Stimulated activated CD8-positive, alpha-beta memory T cell treated with anti-CD3 and anti-CD28 coated beads, Interleukin-12 subunit alpha, Interleukin-12 subunit beta, amount 100 ng/mL, for 24 hours (primary cell): Measurements from ENCODE around the gene LINC01488.

ENCODE experiments used
- DNase-seq: peaks from one replicate; pipeline ENCODE4 v3.0.0-alpha.2; 2020; ENCODE audit errors: extremely low read depth

LINC01488 gene

DNA sequence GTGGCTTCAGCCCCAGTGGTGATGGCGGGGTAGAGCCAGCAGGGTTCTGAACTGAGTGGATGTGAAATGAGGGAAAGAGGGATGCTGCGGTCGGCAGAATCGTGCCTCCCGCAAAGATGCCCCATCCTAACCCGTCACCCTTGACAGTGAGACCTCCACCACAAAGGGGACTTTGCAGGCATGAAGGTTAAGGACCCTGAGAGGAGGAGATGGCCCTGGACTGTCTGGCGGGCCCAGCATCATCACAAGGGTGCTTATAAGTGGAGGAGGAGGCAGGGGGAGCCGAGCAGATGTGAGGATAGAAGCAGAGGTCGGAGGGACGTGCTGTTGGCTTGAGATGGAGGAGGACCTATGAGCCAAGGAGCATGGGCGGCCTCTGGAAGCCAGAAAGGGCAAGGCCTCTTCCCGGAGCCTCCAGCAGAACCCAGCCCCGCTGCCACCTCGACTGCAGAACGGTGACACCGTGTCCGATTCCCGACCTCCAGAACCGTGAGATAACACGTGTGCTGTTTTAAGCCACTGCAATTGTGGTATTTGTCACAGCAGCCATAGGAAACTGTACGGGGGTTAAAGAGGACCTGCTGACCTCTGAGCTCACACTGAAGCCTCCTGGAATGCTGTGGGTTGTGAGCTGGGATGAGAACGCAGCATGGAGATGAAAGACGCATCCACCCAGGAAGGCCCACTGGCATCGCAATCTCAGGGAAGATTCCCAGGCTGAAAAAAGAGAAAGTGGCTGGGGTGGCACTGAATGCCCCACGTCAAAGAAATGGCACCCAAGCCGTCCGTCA lies 10.9 kb downstream of the LINC01488 start:
- DNase-seq: no peak

DNA sequence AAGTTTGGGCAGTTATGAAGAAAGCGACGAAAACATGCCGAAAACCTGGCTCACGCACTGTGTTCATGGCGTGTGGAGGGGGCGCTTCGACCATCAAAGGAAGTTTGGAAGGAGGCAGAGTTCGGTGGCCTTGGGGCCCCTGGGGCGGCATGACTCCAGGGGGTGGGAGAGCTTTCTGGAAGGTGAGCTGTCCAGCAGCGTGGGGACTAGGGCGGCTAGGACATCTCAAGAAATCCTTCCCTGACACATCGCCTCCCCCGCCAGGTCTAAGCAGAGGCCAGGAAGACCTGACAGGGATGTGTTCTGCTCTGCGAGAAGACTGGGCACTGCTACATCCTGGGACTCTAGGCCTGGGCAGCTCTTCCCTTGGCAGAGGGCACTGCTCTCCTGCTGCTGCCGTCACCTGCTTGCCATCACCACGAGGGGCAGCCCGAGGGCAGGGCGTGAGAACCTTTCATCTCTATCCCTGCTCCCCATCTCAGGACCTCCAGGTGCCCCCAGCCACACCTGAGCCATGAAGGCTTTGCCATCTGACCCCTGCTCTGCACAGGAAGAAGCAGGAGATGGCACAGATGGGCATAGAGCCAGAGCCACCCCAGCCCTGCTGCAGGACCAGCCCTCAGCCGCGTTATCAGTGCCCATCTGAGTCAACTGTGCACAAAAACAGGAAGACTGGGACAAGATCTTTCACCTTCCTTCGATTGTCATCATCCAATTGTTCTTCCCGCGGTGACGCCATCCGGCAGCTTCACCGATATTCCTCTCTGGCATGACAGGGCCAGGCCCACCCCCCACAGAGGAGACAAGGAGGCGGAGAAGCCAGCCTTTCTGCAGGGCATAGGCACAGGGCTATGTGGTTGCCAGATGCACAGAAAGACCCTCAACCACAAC lies 12.7 kb downstream of the LINC01488 start:
- DNase-seq: no peak

DNA sequence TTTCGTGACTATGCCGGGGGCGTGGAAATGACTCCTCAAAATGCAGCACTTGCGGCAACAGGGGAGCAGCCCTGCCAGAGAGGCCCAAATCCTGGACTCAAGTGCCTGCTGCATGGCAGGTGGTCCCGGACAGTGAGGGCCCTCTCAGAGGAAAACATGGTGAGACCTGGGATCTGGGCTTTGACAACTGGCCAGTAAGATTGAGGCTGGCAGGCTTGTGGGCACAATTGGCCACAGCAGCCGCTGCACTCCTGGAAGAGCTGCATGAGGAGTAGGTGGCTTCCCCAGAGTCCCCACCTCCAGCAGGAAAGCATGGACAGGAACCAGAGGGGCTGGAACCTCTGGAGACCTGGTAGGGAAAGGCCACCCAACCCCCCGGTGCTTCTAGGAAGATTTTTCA lies 13.4 kb downstream of the LINC01488 start:
- no peak for DNase-seq

GRCh38 chr11:69495441-69496201 lies 14.2 kb downstream of the LINC01488 start:
- DNase-seq: no peak

DNA sequence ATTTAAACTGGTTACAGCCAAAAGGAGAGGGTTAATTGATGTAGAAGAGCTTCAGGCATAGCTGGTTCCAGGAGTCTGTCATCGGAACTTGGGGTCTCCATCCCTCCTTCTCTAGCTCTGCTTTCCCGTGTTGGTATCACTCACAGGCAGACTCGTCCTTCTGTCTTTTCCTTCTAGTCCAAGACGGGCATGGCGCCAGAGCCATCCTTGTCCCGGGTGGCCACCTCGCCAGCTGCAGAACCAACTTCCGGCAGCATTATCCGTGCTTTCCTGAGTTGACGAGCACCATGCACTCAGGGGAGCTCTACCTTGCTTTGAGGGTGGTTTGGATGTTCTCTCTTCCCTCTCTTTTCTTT lies 14.7 kb downstream of the LINC01488 start:
- no peak for DNase-seq

GRCh38 chr11:69496631-69497220 lies 15.3 kb downstream of the LINC01488 start:
- no peak for DNase-seq

- no peak for DNase-seq
Measured at GRCh38 chr11:69497221-69497787, 15.8 kb downstream of the LINC01488 start.

DNA sequence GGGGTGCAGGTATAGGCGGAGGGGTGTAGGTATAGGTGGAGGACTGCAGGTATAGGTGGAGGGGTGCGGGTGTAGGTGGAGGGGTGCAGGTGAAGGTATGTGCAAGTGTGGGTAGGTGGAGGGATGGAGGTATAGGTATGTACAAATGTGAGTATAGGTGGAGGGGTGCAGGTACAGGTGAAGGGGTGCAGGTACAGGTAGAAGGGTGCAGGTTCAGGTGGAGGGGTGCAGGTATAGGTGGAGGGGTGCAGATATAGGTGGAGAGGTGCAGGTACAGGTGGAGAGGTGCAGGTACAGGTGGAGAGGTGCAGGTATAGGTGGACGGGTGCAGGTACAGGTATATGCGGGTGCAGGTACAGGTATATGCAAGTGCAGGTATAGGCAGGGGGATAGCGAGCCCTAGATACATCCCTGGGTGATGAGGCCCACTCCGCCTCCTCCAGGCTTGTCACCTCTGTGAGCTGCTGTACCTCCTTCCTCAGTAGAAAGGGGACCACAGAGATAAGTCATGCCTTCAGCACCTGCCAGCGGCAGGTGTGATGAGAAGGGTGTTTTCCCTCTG lies 17.2 kb downstream of the LINC01488 start:
- no peak for DNase-seq

- DNase-seq: no peak
Measured at GRCh38 chr11:69499186-69499917, 17.9 kb downstream of the LINC01488 start.

DNA sequence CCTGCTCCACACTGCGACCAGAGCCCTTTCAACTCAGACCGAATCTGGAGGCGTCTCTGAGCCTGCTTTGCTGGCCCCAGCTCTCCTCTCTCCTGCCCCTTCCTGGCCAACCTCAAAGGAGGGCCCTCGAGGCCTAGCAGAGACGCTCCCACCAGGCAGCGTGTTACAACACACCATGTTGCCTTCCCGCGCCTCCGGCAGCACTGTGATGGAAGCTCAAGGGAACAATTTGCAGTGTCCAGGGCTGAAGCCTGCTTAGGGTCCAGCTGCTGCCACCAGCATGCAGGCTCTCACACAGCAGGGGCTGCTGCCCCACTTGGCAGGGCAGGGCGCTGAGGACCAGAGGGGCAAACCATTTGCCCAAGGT lies 18.4 kb downstream of the LINC01488 start:
- no peak for DNase-seq

DNA sequence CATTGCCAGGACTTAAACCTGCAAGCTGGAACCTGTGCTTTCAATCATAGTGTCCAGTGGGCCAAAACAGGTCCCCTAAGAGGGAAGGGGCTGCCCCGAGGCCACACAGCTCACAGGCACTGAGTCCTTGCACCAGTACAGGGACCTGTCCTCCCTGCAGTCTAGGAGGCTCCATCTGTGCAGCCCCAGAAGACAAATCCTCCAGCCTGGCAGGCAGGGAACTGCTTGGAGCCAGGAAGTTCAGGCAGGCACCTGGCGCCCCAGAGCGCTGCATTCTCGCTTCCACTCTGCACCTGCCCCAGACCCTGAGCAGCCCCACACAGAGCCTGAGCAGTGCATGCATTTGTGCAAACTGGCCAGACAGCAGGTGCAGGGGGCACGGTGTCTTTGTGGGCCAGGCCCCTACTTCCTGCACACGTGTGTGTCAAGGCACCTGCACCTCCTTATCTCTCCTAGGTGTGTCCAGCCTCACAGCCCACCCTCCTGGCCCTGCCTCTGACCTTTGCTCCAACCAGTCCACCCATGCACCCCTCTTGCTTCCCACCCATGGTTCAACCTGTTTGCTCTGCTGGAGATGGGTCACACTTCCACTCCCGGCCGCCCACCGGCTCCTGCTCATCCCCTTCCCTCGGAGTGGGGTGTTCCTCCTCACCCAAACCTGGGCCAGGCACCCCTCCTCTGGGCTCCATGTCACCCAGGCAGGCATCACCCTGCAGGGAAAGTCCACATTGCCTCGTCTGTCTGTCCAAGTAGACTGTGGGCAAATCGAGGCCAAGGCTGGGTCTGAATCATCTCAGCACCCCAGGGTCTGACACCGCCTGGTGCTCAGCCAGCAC lies 19.0 kb downstream of the LINC01488 start:
- DNase-seq: no peak

- DNase-seq: no peak
Measured at GRCh38 chr11:69501121-69501489, 19.6 kb downstream of the LINC01488 start.

DNA sequence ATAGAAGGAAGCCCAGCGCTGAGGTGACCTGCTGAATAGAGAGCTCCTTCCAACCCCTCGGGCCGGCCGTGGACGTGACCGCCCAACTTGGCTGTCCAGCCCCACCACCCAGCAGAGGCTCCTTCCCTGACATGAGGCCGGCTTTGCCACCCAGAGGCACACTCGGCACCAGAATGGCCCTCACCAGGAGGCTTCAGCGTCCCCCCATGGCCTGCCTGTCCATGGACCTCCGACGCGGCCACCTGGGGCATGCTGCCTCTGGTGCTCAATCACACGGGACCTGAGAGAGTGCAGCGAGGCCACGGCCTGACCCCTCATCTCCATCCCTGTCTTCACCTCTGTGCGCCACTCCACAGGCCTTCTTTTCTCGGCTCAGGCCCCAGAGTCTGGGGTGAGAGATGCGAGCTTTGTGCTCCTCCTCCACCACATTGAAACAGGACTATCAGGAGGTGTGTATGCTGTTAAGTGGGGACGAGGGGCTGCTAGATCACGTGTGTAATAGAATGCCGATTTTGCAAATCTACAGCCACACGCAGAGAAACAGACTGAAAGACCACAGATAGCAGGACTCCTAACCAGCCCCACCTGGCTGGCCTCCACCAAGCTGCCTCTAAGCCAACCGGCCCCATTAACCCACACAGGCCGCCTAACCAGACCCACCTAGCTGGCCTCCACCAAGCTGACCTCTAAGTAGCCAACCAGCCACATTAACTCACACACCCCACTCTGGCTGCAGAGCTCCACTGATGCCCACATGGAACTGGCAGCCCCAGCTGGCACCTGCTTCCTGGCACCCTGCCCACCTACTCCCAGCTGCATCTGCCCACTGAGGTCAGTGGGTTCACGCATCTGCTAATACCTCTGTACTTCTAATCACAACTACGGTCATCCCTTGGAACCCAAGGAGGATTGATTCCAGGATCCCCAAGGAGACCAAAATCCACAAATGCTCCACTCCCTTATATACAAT lies 20.7 kb downstream of the LINC01488 start:
- no peak for DNase-seq

- no peak for DNase-seq
Measured at GRCh38 chr11:69504127-69504526, 22.7 kb downstream of the LINC01488 start.

DNA sequence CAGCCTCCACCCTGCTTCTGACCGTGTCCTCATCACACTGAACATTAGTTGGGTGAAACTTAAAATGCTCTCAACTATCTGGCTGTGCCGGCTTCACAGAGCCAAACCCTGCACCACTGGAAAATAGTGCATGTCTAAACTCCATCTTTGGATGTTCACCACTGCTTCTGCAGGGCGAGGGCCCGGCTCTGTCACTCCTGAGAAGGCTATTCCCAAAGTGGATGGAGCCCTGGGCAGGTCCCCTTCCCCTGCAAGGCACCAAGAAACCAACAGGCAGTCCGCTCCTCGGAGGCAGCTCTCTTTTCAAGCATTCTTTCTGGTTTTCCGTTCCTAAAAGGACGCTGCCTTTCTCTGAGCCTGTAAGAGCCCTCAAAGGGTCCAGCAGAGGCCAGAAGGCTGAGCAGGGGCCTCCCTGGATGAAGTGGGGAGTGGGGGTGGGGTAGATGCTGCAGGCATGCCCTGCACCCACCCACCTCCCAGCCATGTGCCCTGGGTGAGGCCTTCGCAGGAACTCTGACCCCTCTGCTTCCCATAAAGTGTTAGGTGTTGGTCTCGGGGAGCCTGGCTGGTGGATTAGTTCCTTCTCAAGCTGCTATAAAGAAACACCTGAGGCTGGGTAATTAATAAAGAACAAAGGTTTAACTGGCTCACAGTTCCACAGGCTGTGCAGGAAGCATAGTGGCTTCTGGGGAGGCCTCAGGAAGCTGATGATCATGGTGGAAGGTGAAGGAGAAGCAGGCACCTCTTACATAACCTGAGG lies 23.3 kb downstream of the LINC01488 start:
- no peak for DNase-seq

- no peak for DNase-seq
Measured at GRCh38 chr11:69508974-69509373, 27.5 kb downstream of the LINC01488 start.

DNA sequence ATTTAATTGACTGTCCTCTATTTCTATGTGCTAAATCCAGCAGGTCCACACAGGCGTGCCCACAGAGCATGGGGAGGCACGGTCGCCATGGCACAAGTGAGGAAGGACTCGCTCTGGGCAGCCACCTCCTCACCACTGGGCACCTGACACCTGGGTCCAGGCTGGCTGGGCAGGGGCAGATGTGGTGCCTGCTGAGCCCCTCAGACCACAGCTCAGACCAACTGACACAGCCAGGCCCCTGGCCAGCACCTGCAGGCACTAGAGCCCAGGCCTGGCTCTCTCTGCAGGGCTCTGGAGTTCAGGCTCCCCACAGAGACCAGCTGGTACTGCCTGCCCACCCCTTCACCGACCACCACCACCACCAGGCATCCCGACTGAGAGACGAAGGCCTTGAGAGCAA lies 27.9 kb downstream of the LINC01488 start:
- DNase-seq: no peak

- DNase-seq: no peak
Measured at GRCh38 chr11:69509846-69510390, 28.5 kb downstream of the LINC01488 start.
